HG02763 (cell line): ENCODE results near the gene DLG2.

ENCODE experiments used
- ATAC-seq: cut with Tn5 transposase; IDR thresholded peaks from one replicate; pipeline ENCODE4 v1.9.1; 2021; ENCODE audit warnings: mild to moderate bottlenecking, moderate library complexity; ENCODE audit not compliant: unreplicated experiment

The DLG2 gene

GRCh38 chr11:83538286-83538685 is 2088.9 kb downstream of the DLG2 start:
- ATAC-seq = no peak

DNA sequence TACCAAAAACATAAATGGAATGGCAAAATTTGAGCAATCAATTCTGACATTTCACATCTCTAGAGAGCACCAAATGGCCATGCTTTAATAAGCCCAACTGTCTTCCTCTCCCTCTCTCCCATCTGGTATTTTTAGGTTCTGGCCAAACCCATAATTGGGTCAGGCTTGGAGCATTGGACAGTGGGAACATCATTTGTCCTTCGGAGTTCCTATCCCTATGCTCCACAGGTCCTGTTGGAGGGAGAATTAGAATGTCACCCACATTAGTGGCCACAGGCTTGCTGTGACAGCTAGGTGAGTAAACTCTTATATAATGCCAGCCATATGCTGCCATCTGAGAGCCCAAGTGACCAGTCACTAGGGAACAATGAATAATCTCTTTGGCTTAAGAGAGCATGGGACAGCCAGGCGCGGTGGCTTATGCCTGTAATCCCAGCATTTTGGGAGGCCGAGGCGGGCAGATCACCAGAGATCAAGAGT is 2090.0 kb downstream of the DLG2 start:
- ATAC-seq = no peak

- ATAC-seq = no peak
Measured at GRCh38 chr11:83533166-83533565, 2094.0 kb downstream of the DLG2 start.

GRCh38 chr11:83528877-83529276 is 2098.3 kb downstream of the DLG2 start:
- no peak for ATAC-seq

GRCh38 chr11:83528225-83528624 is 2098.9 kb downstream of the DLG2 start:
- ATAC-seq = no peak

DNA sequence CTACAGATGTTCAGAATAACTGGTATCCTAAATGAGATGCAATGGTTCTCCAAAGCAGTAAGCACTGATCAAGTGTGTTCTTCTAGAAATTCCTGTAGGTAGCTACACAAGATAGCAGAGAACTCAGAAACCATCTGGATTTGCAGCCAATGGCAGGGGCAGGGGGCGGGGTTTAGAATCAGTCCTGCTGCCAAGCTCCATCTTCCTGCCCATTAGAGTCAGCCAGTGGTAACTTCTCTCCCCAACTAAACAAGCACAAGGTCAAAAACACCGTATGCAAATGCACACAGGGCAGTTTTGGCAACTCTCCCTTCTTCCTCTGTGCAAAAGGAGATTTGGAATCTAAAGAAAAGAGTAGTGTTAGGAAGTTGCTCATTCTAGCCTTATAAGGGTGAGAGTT is 2103.5 kb downstream of the DLG2 start:
- no peak for ATAC-seq

GRCh38 chr11:83522911-83523310 is 2104.2 kb downstream of the DLG2 start:
- ATAC-seq = no peak

GRCh38 chr11:83521647-83522596 is 2105.2 kb downstream of the DLG2 start:
- ATAC-seq = no peak

DNA sequence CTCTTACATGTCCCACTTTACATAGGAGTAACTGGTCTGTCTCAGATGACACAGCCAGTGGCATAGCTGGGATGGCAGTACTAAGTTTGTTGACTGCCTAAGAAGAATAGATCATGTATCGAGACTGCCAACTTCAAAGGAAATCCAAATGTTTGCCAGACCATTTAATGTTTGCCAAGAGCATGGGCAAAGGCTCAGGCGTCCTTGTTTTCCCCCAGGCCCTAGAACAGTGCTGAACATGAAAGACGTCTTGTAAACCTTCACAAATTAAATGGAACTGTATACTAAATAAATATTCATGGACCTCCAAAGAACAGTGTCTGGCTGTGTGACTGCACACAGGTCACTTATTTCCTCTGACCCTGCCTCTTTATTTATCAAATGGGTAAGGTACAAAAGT is 2106.3 kb downstream of the DLG2 start:
- no peak for ATAC-seq

GRCh38 chr11:83511646-83512045 is 2115.5 kb downstream of the DLG2 start:
- ATAC-seq = no peak

- no peak for ATAC-seq
Measured at GRCh38 chr11:83510530-83511460, 2116.3 kb downstream of the DLG2 start.

GRCh38 chr11:83508804-83509203 is 2118.3 kb downstream of the DLG2 start:
- no peak for ATAC-seq

- no peak for ATAC-seq
Measured at GRCh38 chr11:83502041-83502440, 2125.1 kb downstream of the DLG2 start.

DNA sequence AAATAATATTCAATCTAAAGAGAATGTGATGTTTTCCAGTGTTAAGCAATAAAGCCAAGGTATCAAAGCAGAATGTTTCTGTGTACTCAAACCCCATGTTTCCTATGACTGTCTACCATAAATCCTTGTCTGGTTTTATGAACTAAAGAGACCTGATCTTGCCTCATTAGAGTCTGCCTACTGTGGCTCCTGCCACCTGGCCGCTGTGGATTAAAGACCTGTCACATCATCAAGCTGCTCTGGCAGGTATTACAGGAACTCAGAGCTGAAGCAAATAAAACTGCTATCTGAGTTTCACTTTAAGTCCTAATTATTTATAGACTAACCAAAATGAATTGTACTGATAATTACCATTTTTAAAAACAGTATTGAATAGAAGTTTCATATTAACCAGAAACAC is 2133.2 kb downstream of the DLG2 start:
- ATAC-seq = no peak

GRCh38 chr11:83493034-83493433 is 2134.1 kb downstream of the DLG2 start:
- ATAC-seq = no peak

DNA sequence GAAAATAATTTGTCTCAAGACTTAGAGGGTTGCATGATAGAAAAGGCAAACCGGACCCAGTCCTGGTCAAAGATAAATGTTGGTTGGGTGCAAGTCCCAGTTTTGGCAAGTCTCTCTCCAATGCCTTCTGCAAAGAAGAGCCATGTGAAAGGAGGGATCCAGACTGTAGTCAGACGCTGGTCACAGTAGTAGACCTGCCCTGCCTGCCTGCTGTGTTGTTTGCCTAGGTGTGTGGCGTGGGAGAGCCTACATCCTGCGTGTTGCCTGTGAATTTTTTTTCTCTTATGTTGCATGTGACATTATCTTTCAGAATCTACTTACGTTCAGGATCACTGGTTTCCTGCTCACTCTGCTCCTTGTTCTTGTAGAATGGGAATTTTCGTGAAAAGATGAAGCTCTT is 2143.3 kb downstream of the DLG2 start:
- ATAC-seq = no peak

DNA sequence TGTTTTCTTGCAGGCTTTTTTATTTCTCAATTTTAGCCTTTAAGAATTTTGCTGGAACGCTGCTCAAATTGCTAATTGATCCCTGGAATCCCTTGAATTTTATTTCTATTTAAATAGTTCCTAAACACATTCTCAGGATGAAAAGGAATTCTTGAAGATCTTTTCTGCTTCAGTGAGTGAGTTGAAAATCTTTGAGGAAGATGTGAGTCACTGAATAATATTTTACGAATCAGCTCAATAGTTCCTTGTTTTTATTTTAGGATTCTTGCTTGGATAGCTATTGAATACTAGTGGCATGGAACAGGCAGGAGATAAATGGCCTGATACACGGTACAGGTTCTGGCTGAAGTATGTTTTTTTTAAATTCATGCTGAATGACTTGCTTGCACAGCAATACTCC is 2146.3 kb downstream of the DLG2 start:
- no peak for ATAC-seq

GRCh38 chr11:83480251-83480650 is 2146.9 kb downstream of the DLG2 start:
- ATAC-seq = no peak

DNA sequence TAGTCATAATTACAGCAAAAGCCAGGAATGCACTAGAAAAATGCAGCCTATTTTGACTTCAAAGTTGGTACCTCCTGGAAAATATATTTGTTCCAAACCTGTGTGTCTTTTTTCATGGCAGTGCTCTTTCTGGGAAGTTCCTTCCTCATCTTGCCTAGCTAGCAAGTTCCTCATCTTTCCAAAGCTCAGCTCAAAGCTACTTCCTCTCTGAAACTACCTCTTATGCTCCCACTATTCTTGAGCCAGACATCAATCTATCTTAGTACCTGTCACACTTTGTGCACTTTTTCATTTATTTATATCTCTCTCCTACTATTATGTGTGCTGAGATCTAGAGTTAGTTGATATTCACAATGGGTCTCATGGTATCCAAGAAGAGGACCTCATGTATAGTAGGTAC is 2149.4 kb downstream of the DLG2 start:
- no peak for ATAC-seq

DNA sequence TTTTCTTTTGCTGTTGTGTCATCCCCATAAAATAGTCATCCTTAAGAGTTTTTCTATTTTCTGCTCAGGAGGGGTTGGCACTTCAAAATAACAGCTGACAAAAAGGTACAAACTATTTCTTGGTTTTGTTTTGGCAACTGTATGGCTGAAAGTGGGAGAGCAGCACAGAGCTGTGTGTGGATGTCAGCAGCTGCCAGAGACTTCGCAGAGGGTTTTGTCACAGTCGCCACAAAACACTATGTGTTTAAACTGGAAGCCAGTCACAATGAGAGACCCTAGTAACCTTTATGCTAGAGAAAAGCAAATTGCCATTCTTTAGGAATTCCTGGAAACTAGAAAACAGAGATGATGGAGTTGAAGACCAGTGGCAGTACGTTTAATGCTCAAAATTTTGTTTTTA is 2151.4 kb downstream of the DLG2 start:
- no peak for ATAC-seq

GRCh38 chr11:83473743-83474142 is 2153.4 kb downstream of the DLG2 start:
- no peak for ATAC-seq

- no peak for ATAC-seq
Measured at GRCh38 chr11:83472806-83473205, 2154.3 kb downstream of the DLG2 start.
